Stimulated activated CD8-positive, alpha-beta memory T cell treated with anti-CD3 and anti-CD28 coated beads, Interleukin-4, amount 100 ng/mL, for 48 hours (primary cell): ENCODE measurements around the gene DPY19L3.
"Not testable (repeated sequence)": the region's sequence is repeated elsewhere in the genome, so short reads cannot be mapped to it uniquely, and the experiment has no call there.

Source experiments
- DNase-seq: peaks from one replicate; pipeline ENCODE4 v3.0.0-alpha.2; 2020

DPY19L3 gene

DNA sequence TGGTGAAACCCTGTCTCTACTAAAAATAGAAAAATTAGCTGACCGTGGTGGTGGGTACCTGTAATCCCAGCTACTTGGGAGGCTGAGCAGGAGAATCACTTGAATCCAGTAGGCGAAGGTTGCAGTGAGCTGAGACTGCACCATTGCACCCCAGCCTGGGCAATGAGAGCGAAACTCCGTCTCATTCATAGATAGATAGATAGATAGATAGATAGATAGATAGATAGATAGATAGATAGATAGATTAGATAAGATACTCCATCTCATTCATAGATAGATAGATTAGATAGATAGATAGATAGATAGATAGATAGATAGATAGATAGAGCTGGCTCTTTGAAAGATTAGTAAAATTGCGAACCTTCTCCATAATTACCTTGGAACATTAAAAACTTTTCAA lies 42.0 kb downstream of the DPY19L3 start:
- not testable (repeated sequence) for DNase-seq

- no peak for DNase-seq
Measured at GRCh38 chr19:32448026-32448425, 42.5 kb downstream of the DPY19L3 start.

DNA sequence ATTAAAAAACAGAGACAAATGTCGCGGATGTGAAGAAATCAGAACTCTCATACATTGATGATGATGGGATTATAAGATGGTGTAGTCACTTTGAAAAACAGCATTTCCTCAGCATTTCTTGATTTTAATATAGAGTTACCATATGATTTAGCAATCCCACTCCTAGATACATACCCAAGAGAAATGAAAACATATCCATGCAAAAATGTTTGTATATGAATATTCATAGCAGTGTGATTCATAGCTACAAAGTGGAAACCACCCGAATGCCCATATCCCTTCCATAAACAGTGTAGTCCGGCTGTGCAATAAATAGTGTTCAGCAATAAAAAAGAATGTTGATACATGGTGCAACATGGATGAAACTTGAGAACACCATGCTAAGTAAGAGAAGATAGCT lies 44.6 kb downstream of the DPY19L3 start:
- no peak for DNase-seq

- DNase-seq = no peak
Measured at GRCh38 chr19:32453736-32454135, 48.2 kb downstream of the DPY19L3 start.

DNA sequence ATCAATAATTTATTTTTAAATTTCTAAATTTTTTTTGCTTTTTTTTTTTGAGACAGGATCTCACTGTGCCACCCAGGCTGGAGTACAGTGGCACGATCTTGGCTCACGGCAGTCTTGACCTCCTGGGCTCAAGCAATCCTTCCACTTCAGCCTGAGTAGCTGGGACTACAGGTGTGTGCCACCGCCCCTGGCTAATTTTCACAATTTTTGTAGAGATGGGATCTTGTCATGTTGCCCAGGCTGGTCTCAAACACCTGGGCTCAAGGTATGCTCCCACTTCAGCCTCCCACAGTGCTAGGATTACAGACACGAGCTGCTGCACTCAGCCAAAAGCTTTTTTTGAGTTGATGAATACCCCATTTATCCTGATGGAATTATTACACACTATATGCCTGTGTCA lies 50.8 kb downstream of the DPY19L3 start:
- DNase-seq = no peak

GRCh38 chr19:32457571-32458158 lies 52.1 kb downstream of the DPY19L3 start:
- DNase-seq = no peak

GRCh38 chr19:32458500-32459123 lies 53.0 kb downstream of the DPY19L3 start:
- DNase-seq = no peak

GRCh38 chr19:32459204-32459865 lies 53.8 kb downstream of the DPY19L3 start:
- DNase-seq = no peak

DNA sequence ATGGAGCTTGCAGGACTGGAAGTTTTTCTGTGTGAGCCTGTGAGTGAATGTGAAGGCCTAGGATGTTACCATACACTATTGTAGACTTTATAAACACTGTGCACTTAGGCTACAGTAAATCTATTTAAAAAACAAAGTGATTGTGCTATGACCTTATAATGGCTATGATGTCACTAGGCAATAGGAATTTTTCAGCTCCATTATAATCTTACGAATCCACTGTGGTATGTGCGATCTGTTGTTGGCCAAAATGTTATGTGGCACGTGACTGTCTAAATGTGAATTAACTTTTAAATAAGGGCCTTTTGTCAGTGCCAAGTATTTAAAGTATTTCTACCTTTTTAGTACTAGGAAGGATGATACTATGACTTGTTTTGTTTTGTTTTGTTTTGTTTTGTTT lies 54.9 kb downstream of the DPY19L3 start:
- no peak for DNase-seq

- no peak for DNase-seq
Measured at GRCh38 chr19:32464279-32464678, 58.7 kb downstream of the DPY19L3 start.

GRCh38 chr19:32465176-32465575 lies 59.6 kb downstream of the DPY19L3 start:
- DNase-seq = no peak

DNA sequence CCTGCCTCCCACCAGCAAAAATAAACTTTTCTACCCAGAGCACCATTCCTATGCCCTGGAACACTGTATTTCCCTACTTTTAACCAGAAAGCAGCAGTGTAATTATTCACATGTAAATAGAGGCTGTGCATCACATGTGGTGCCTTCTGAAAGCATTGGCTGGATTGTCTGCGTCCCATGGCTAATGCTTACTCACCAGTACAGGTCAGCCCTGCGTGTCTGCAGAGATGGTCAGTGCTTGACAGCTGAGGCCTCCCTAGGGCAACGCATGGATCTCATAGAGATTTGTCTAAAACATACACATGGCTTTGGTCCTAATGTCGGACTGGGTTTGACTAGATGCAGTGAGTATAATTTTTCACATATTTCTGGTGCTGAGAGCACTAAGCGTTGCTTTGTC lies 64.2 kb downstream of the DPY19L3 start:
- DNase-seq = no peak

DNA sequence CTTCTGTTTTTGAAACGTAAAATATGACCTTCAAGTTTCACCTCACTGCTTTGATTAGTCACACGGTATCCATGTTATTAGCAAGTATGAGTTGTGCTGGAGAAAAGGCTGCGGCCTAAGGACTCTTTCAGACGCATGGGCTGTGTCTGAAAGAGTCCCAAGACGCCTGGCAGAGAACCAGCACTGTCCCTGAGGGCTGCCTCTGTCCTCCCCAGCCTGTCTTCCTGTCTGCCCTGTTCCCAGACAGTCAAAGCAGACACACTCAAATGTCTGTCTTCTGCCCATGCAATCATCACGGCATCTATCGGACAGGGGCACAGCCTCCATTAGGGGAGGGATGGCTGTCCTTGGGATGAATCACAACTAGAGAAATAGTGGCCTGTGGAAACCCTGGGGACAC lies 65.5 kb downstream of the DPY19L3 start:
- DNase-seq = no peak

- no peak for DNase-seq
Measured at GRCh38 chr19:32471811-32472210, 66.2 kb downstream of the DPY19L3 start.

GRCh38 chr19:32475141-32476031 lies 69.8 kb downstream of the DPY19L3 start:
- DNase-seq = no peak

GRCh38 chr19:32476032-32476350 lies 70.4 kb downstream of the DPY19L3 start:
- no peak for DNase-seq

DNA sequence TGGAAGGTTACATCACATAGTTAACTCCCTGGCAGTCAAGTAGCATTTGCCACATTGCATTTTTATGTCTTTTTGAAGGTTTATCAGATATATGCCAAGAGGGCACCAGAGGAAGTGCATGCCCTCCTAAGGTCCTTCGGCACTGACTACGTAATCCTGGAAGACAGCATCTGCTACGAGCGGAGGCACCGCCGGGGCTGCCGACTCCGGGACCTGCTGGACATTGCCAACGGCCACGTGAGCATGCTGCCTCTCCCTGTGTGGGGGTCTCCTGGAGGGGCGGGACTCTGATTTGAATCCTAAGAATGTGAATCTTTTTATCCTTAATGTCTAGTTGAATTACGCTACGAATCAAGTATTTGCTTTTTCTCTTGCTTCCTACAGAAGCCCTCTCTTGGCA lies 74.8 kb downstream of the DPY19L3 start:
- DNase-seq = no peak

DNA sequence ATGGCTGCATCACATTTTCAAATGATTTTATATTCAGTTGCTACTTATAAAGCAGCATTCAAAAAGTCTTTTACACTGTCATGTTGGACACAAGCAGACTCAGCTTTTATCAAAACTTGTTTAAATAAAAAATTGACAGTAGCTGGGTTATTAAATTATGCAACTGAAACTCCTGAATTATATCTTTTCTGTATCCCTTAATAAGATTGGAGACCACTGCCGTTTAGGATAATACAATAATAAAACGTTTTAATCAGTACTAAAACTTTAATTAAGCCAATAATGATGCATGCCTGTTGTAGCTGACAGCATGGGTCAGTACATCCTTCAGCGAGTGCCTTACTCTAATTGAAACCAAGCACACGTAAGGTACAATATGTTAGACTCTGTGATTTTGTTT lies 78.0 kb downstream of the DPY19L3 start:
- no peak for DNase-seq

GRCh38 chr19:32489971-32490370 lies 84.4 kb downstream of the DPY19L3 start:
- DNase-seq = no peak

DNA sequence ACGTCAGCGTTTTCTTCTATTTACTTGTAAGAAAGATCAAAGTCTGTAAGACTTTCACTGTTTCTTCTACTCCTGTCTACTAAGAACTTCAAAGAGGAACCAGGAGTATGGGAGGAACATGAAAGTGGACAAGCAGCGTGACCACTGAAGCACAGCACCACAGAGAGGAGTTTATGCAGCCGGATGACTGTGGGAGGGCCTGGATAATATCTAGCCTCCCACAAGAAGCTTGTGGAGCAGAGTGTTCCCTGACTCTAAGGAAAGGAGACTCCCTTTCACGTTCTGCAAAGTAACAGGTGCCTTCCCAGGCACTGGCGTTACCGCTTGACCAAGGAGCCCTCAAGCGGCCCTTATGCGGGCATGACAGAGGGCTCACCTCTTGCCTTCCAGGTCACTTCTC lies 91.8 kb downstream of the DPY19L3 start:
- DNase-seq = no peak

DNA sequence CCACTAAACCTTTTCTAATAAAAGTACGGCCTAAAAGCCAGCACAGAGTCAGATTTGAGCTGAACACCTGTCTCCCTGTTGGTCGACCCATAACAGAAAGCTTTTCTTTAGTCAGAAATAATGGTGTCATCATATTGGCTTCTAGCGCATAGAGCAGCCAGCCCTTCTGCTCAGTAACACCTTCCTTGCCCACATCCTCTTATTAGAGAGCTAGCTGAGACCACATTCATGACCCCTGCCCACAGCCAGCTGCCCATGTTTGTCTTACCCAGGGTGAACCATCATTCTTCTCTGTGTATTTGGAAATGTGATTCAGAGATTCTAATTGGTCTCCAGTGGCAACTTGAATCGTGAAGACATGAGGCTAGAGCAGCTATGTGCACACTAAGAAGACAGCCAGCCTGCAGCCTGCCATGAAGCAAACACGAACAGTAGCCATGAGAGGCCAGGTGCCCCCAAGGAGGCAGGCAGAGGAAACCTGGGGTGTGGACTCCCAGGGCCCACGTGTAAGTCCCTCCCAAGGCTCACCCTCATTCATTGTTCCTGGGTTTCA lies 93.2 kb downstream of the DPY19L3 start:
- DNase-seq = no peak

GRCh38 chr19:32512498-32512897 lies 106.9 kb downstream of the DPY19L3 start:
- not testable (repeated sequence) for DNase-seq

DNA sequence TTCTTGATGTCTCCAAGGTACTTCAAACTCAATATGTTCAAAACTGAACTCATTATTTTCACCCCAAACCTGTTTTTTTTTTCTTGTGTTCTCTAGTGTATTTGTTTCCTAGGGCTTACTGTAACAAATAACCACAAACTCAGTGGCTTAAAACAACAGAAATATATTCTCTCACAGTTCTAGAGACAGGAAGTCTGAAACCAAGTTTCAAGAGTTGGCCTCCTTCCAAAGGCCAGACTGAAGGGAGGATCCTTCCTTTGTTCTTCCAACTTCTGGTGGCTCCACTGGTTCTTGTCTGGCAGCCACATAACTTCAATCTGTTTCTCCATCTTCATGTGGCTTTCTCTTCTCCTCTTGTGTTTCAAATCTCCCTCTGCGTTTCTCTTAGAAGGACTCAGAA lies 113.5 kb downstream of the DPY19L3 start:
- no peak for DNase-seq
